Testis (tissue), 2 donors: ENCODE data around the gene POGZ.

Experiments
- POLR2A ChIP-seq: fragments of 450-650 bp; IDR thresholded peaks from one replicate; pipeline ENCODE4 v1.6.1; 2017; ENCODE audit warnings: antibody characterized with exemption, mild to moderate bottlenecking, moderate library complexity
- TF ChIP-seq, protein P1 (sequence below), 3 experiments: fragments of 450-650 bp in 2 of 3; fragments of 200-600 bp in 1 of 3; sonication (generic) in 1 of 3; IDR thresholded peaks; one replicate each; pipeline ENCODE4 v1.5.1; 2016 to 2019; ENCODE audit warnings: antibody characterized with exemption in 3 of 3, mild to moderate bottlenecking in 2 of 3, moderate library complexity in 1 of 3

GRCh38 chr1:151369302-151369610 lies 90.0 kb downstream of the POGZ start:
- TF ChIP-seq, protein P1, sequence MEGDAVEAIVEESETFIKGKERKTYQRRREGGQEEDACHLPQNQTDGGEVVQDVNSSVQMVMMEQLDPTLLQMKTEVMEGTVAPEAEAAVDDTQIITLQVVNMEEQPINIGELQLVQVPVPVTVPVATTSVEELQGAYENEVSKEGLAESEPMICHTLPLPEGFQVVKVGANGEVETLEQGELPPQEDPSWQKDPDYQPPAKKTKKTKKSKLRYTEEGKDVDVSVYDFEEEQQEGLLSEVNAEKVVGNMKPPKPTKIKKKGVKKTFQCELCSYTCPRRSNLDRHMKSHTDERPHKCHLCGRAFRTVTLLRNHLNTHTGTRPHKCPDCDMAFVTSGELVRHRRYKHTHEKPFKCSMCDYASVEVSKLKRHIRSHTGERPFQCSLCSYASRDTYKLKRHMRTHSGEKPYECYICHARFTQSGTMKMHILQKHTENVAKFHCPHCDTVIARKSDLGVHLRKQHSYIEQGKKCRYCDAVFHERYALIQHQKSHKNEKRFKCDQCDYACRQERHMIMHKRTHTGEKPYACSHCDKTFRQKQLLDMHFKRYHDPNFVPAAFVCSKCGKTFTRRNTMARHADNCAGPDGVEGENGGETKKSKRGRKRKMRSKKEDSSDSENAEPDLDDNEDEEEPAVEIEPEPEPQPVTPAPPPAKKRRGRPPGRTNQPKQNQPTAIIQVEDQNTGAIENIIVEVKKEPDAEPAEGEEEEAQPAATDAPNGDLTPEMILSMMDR (IDR thresholded peaks at IDR 0.05) = no peak
- no peak for TF ChIP-seq POLR2A
